ENCODE measurements around the gene TBL1XR1. TPM values are rescaled to one million over a fixed set of nuclear protein-coding genes. Genes with fewer than 3 reads are reported as not detected.

TBL1XR1 gene
- total RNA-seq, 2 donors from 2014 or later, result 119 to 162 TPM

DNA sequence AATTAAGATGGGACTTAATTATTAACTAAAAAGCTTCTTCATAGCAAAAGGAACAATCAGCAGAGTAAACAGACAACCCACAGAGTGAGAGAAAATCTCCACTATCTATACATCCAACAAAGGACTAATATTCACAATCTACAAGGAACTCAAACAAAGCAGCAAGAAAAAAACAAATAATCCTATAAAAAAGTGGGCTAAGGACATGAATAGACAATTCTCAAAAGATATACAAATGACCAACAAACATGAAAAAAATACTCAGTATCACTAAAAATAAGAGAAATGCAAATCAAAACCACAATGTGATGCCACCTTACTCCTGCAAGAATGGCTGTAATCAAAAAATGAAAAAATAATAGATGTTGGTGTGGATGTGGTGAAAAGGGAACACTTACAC is 103.3 kb downstream of the TBL1XR1 start:
- peaks cover 2% of the 10 kb centered on the region for H3K9me3 Mint-ChIP-seq
- H3K27ac Mint-ChIP-seq, result no peak overlapping the region
- ATAC-seq (no peak), DNase-seq (ENCODE audit: low spot score) (no peak)
- no peaks in the 10 kb centered on the region for H3K27me3 Mint-ChIP-seq
- H3K4me3 Mint-ChIP-seq, result no peak overlapping the region
- peaks cover 39 to 42% of the 10 kb centered on the region in 2 donors for H3K4me1 Mint-ChIP-seq (ENCODE audit: low read depth in 2 of 2)
- peaks cover 21% of the 10 kb centered on the region for H3K36me3 Mint-ChIP-seq

DNA sequence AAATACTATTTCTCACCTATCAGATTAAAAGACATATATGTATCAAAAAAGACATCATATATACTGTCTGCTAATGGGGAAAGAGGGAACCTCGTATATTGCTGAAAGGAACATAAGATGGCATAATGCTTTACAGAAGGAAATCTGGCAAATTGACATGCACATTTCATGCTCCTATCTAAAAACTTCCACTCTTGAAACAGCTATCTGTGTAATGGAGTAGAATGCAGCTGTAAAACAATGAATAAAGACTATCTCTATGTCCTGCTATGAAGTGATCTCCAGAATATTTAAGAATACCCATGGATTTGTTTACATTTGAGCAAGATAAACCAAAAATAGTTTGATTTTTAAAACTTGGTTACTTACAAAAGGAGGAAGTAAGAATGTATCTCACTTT is 107.4 kb downstream of the TBL1XR1 start:
- H3K36me3 Mint-ChIP-seq, result peaks cover 17% of the 10 kb centered on the region
- H3K9me3 Mint-ChIP-seq, result peaks cover 2% of the 10 kb centered on the region
- no peak for DNase-seq (ENCODE audit: low spot score)
- no peak overlapping the region for H3K4me3 Mint-ChIP-seq
- peaks cover 44 to 45% of the 10 kb centered on the region in 2 donors for H3K4me1 Mint-ChIP-seq (ENCODE audit: low read depth in 2 of 2)
- H3K27me3 Mint-ChIP-seq, result no peaks in the 10 kb centered on the region
- ATAC-seq, result no peak
- H3K27ac Mint-ChIP-seq, result peak overlapping the region in 1 of 2 donors; percentile 41

DNA sequence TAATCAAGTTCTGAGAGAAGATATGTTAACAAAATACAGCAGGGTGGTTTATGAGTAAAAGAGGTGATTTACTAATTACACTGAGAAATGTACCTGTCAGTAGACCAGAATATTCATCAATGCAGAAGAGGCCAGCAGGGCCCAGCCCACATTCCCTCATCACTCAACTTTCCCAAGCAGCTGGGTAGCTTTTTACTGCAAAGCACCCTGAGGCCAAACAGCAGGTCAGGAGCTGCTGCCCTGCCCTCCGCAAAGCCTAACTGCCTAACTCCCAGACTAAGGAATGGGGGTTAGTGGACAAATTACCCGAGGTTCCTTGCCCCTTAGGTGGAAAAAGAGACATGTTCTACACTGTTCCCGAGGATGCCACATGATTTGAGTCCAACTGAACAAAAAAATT is 108.2 kb downstream of the TBL1XR1 start:
- Mint-ChIP-seq H3K27me3 (no peaks in the 10 kb centered on the region), H3K9me3 (peaks cover 2% of the 10 kb centered on the region), H3K4me3 (no peak overlapping the region), H3K27ac (peak overlapping the region in 1 of 2 donors; percentile 41), H3K4me1 (ENCODE audit: low read depth in 2 of 2) (peaks cover 44 to 48% of the 10 kb centered on the region in 2 donors), H3K36me3 (peaks cover 17% of the 10 kb centered on the region)
- DNase-seq (ENCODE audit: low spot score), result no peak
- ATAC-seq, result no peak

DNA sequence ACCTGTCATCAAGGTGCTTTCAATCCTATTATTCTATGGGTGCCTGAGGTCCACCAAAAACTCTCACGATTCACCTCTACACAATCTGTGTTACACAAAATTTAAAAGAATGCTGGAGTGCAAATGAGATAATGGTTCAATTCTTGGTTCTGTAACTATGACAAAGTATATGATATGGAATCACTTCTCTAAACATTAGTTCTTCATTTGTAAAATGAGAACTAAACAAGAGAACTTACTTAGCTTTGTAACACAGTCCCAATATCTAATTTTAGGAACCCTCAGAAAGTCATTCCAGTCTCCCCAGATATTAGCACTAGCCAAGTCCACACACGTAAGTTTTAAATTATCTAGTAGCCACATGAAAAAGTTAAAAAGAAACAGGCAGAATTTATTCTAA is 111.5 kb downstream of the TBL1XR1 start:
- Mint-ChIP-seq H3K27me3 (no peaks in the 10 kb centered on the region), H3K36me3 (no peaks in the 10 kb centered on the region)
- ATAC-seq, result no peak

DNA sequence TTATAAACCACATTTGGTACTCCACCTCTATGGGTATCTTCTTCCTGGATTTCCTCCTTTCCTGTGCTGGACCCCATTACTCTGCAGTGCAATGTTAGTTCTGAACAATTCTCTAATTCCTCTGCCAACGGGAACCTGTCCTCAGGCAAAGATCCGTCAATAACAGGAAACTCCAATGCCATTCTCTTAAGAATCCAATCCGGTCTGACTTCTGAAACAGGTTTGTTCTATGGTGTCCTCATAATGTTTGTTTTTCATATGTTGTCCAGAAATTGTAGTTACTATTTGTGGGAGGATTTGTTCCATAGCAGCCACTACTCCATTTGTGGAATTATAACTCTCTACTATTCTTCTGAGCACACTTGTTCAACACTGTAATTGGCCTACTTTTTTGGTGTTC is 112.7 kb downstream of the TBL1XR1 start:
- Mint-ChIP-seq H3K9me3 (no peaks in the 10 kb centered on the region), H3K4me3 (no peak overlapping the region), H3K36me3 (no peaks in the 10 kb centered on the region), H3K27me3 (no peaks in the 10 kb centered on the region), H3K4me1 (ENCODE audit: low read depth in 2 of 2) (peaks cover 26 to 33% of the 10 kb centered on the region in 2 donors), H3K27ac (peak overlapping the region in 1 of 2 donors; percentile 4)
- DNase-seq (ENCODE audit: low spot score) (no peak), ATAC-seq (no peak)

More for the DNA sequence above, 111.5 kb downstream of the TBL1XR1 start:
- Mint-ChIP-seq H3K27ac (no peak overlapping the region), H3K9me3 (no peaks in the 10 kb centered on the region), H3K4me1 (ENCODE audit: low read depth in 2 of 2) (peaks cover 28 to 37% of the 10 kb centered on the region in 2 donors), H3K4me3 (no peak overlapping the region)
- DNase-seq (ENCODE audit: low spot score), result no peak

DNA sequence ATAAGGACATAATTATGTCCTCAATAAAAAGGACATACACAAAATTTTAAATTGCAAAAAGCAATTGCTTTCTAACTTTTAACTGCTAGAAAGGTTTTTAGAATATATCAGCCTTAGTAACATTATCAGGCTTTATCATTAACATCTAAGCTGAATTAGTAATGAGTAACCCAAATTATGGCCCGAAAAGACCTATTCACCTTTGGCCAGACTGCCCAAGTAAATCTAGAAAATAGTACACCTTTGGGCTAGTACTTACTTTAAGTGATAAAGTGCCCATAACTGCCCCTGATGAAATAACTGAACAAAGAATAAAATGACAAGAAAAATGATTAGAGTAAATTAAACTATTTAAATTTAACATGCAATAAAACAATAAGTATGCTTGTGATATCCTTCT is 117.2 kb downstream of the TBL1XR1 start:
- H3K4me3 Mint-ChIP-seq, result no peak overlapping the region
- no peak overlapping the region for H3K27ac Mint-ChIP-seq
- H3K9me3 Mint-ChIP-seq, result no peaks in the 10 kb centered on the region
- no peaks in the 10 kb centered on the region for H3K36me3 Mint-ChIP-seq
- ATAC-seq (no peak), DNase-seq (ENCODE audit: low spot score) (no peak)
- no peaks in the 10 kb centered on the region for H3K27me3 Mint-ChIP-seq
- H3K4me1 Mint-ChIP-seq (ENCODE audit: low read depth in 2 of 2), result peaks cover 13 to 20% of the 10 kb centered on the region in 2 donors

DNA sequence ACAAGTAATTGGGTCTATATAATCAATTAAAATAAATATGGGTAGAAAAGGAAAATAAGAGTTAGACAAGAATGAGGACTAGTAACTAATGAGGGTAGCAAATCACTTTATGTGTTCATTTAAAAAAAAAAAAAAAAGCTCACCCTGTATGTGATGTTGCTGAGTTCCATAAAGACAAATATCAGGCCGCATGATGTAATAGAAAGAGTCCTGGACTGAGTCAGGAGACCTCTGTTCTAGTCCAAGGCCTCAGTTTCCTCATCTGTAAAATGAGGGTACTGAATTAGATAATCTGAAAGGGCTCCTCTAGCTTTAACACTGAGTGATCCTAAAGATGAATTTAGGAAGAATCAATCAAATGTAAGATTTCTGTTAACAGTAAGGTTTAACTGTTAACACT is 117.6 kb downstream of the TBL1XR1 start:
- no peak for DNase-seq (ENCODE audit: low spot score)
- H3K4me3 Mint-ChIP-seq, result no peak overlapping the region
- H3K27ac Mint-ChIP-seq, result no peak overlapping the region
- ATAC-seq, result no peak
- no peaks in the 10 kb centered on the region for H3K9me3 Mint-ChIP-seq
- no peaks in the 10 kb centered on the region for H3K27me3 Mint-ChIP-seq
- peaks cover 14 to 20% of the 10 kb centered on the region in 2 donors for H3K4me1 Mint-ChIP-seq (ENCODE audit: low read depth in 2 of 2)
- no peaks in the 10 kb centered on the region for H3K36me3 Mint-ChIP-seq

DNA sequence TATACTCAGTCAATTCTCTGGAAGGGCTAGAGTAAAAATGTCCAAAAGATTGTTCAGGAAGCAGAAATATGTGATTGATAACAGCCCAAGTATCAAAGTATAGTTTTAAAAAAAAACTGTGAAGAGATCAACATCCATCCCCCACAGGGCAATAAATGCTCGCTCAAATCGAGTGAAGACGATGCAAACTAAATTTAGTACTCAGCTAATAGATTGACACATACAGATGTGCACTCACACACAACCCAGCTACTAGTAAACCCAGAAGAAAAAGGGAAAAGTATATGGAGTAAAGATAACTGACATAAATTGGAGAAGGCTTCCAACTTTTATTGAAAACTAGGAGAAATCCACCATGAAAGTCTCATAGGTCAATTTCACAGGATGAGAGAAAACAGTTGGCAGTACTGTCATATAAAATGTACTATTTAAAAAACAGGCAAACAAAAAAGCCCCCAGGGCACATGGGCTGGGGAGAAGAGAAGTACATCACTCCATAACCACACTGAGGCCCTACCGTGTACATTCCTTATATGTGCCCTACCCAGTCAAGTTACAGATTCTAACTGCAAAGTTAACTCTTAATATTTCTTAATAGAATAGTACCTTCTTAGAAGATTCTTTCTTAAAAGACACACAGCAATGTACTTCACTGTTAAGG is 125.7 kb downstream of the TBL1XR1 start:
- Mint-ChIP-seq H3K4me1 (ENCODE audit: low read depth in 2 of 2) (peaks cover 13 to 25% of the 10 kb centered on the region in 2 donors), H3K4me3 (no peak overlapping the region), H3K36me3 (no peaks in the 10 kb centered on the region), H3K27me3 (no peaks in the 10 kb centered on the region), H3K27ac (no peak overlapping the region), H3K9me3 (no peaks in the 10 kb centered on the region)
- ATAC-seq (no peak), DNase-seq (ENCODE audit: low spot score) (no peak)

DNA sequence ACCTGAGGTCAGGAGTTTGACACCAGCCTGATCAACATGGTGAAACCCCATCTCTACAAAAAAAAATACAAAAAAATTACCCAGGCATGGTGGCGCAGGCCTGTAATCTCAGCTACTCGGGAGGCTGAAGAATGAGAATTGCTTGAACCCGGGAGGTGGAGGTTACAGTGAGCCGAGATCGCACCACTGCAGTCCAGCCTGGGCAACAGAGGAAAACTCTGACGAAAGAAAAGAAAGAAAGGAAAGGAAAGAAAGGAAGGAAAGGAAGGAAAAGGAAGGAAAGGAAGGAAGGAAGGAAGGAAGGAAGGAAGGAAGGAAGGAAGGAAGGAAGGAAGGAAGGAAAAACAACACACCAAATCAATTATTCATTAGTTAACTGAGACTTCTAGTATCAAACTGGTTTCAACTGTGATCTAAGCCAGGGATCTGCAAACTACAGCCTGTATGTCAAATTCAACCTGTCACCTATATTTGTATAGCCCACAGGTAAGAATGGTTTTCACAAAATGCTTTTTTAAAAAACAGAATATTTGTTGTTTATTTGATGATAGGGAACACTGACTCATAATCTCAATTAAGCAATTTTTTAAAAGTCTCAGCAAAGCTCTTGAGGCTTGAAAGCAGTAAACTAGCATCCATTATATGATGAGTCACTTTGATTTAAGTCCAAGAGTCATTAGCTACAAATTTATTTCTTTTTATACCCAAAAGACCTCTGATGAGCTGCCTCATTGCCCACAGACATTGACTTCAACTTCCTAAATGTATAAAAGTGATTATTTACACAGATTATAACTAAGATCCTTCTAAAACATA is 127.6 kb downstream of the TBL1XR1 start:
- DNase-seq (ENCODE audit: low spot score), result no peak
- H3K27ac Mint-ChIP-seq, result peak overlapping the region in 1 of 2 donors; percentile 26
- no peak for ATAC-seq
- peaks cover 18 to 27% of the 10 kb centered on the region in 2 donors for H3K4me1 Mint-ChIP-seq (ENCODE audit: low read depth in 2 of 2)
- no peak overlapping the region for H3K4me3 Mint-ChIP-seq
- H3K27me3 Mint-ChIP-seq, result no peaks in the 10 kb centered on the region
- no peaks in the 10 kb centered on the region for H3K36me3 Mint-ChIP-seq
- H3K9me3 Mint-ChIP-seq, result no peaks in the 10 kb centered on the region

DNA sequence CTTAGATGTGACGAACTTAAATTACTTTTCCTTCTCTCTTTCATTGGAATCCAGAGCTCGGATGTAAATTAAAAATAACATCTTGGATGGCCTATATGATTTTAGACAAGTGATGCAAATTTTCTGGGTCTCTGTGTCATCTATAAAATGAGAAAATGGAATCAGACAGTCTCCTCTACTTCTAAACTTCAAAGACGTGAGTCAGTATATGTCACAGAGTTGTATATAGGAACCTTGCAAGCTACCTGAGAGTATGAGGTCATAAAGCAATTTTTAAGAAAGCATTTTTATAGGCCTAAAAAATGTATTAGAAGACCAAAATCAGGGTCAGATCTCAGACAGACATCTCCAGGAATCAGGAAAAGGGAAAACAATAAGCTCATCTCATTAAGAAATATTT is 128.3 kb downstream of the TBL1XR1 start:
- H3K4me3 Mint-ChIP-seq, result no peak overlapping the region
- H3K36me3 Mint-ChIP-seq, result no peaks in the 10 kb centered on the region
- H3K27me3 Mint-ChIP-seq, result no peaks in the 10 kb centered on the region
- H3K4me1 Mint-ChIP-seq (ENCODE audit: low read depth in 2 of 2), result peaks cover 14 to 30% of the 10 kb centered on the region in 2 donors
- DNase-seq (ENCODE audit: low spot score), result no peak
- H3K27ac Mint-ChIP-seq, result peak overlapping the region in 1 of 2 donors; percentile 26
- H3K9me3 Mint-ChIP-seq, result no peaks in the 10 kb centered on the region
- ATAC-seq, result no peak

DNA sequence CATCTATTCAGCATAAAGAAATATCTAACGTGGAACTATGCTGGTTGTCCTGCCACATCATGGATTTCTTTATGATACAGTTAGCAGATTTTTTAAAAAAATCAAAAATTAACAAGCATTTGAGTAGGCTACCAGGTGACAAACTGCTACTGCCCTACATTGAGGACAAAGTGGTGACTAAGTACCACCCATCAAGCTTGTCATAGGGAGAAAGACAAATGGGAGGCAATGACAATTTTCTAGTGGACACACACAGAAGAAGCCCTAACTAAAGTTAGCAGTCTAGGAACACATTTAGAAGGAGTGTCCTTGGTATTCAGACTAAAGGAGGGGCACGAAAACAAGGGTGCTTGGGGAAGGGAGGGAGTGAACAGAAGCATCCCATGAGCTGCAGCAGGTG is 131.2 kb downstream of the TBL1XR1 start:
- Mint-ChIP-seq H3K36me3 (no peaks in the 10 kb centered on the region), H3K4me1 (ENCODE audit: low read depth in 2 of 2) (peaks cover 21 to 32% of the 10 kb centered on the region in 2 donors), H3K27ac (peak overlapping the region in 1 of 2 donors; percentile 59), H3K4me3 (no peak overlapping the region), H3K27me3 (no peaks in the 10 kb centered on the region), H3K9me3 (no peaks in the 10 kb centered on the region)
- ATAC-seq, result no peak
- no peak for DNase-seq (ENCODE audit: low spot score)

DNA sequence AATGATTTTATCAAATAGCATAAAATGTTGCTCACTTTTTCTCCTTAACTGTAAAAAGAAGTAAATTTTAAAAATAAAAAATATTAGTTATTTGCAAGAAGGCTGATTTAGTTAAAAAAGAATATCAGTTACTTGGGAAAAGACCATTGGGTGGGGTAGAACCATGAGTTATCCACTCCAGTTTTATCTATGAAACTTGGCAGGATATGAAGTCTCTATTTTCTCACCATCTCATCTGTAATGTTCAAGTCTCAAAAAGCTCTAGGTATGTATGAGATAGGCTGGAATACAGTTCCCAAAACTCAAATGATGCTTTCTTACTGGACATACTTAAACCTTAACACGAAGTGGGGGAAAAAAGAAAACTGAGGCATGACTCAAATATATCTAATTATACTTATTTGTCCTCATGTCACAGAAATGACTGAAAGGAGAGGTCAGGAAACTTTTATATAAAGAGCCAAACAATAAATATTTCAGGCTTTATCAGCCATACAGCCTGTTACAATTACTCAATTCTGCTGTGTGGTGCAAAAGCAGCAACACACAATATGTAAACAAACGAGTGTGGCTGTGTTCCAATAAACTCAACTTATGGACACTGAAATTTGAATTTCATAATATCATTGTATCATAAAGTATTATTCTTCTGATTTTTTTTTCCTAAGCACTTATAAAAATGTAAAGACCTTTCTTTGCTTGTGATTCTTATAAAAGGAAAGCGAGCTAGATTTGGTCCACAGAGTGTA is 131.8 kb downstream of the TBL1XR1 start:
- Mint-ChIP-seq H3K27ac (no peak overlapping the region), H3K9me3 (no peaks in the 10 kb centered on the region), H3K4me3 (no peak overlapping the region), H3K27me3 (no peaks in the 10 kb centered on the region), H3K36me3 (no peaks in the 10 kb centered on the region), H3K4me1 (ENCODE audit: low read depth in 2 of 2) (peaks cover 21 to 32% of the 10 kb centered on the region in 2 donors)
- DNase-seq (ENCODE audit: low spot score) (no peak), ATAC-seq (no peak)

DNA sequence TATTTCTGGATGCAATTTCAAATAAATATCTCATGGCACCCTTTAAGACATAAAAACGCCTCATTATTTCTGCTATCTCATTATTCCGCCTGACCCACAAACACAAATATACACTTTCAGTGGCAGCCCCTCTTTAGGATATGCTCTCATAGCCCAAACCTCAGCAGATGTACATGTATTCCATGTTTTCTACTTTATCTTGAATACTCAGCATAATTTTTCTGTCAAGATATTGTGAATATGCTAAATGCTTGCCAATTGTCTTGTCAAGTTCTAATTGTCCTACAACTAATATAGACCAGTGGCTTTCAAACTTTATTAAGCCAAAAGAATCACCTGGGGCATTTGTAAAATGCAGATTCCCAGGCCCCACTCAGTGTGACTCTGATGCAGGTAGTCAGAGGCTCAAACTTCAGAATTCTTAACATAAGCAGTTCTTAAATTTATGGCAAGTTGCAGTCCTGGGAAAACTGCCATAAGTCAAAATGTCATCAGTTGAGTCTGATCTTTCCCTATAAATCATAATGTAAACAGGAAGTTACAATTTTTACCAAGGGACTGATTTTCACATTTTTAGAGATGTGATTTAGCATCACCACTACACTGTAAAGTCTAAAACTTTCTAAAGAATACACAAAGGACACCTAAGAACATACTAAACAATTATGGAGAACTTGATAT is 135.1 kb downstream of the TBL1XR1 start:
- H3K36me3 Mint-ChIP-seq, result no peaks in the 10 kb centered on the region
- H3K27ac Mint-ChIP-seq, result no peak overlapping the region
- peaks cover 15 to 17% of the 10 kb centered on the region in 2 donors for H3K4me1 Mint-ChIP-seq (ENCODE audit: low read depth in 2 of 2)
- H3K9me3 Mint-ChIP-seq, result no peaks in the 10 kb centered on the region
- no peak overlapping the region for H3K4me3 Mint-ChIP-seq
- ATAC-seq (no peak), DNase-seq (ENCODE audit: low spot score) (no peak)
- no peaks in the 10 kb centered on the region for H3K27me3 Mint-ChIP-seq

Data from natural killer cell treated with Interleukin-12 subunit alpha and Interleukin-12 subunit beta and Interleukin-15 and Interleukin-18, amount 100 ng/mL, for 72 hours (primary cell).